A673 (cell line): ENCODE measurements around the gene KIRREL3. TPM values are rescaled to one million over a fixed set of nuclear protein-coding genes. Genes with fewer than 3 reads are reported as not detected.

Experiments
- BruUV-seq: library from RNA; stranded (reverse); fragments of 400-500 nt; replicated peaks from 2 replicates; lab custom pipeline; 2021; lab: Mats Ljungman, UMichigan
- CTCF ChIA-PET: fragments of 300-600 bp; sonication (Branson Sonifier 250); formaldehyde crosslinking; loops from one replicate; lab custom pipeline; 2022; ENCODE audit warnings: antibody characterized with exemption; lab: Charles Lee
- POLR2A ChIA-PET: fragments of 300-600 bp; sonication (Branson Sonifier 250); formaldehyde crosslinking; loops from one replicate; lab custom pipeline; 2022; ENCODE audit warnings: antibody characterized with exemption; ENCODE audit not compliant: low non-redundant PET; lab: Charles Lee
- DNase-seq: peaks from one replicate; pipeline ENCODE4 v3.0.0-alpha.2; 2015; ENCODE audit warnings: low spot score
- H3K27ac ChIP-seq: fragments of 200-600 bp; sonication (generic); 2 replicates; pipeline ENCODE4 v1.5.1; 2016; ENCODE audit warnings: mixed run types, low read depth, mild to moderate bottlenecking, mixed read lengths, antibody characterized with exemption, low read length; ENCODE audit not compliant: poor library complexity, severe bottlenecking
- H3K27me3 ChIP-seq: fragments of 200-600 bp; sonication (generic); replicated peaks from 2 replicates; pipeline ENCODE4 v1.6.1; 2017; ENCODE audit warnings: mixed run types, low read depth, mild to moderate bottlenecking, mixed read lengths, antibody characterized with exemption, low read length; ENCODE audit not compliant: insufficient read depth, poor library complexity
- H3K36me3 ChIP-seq: fragments of 200-600 bp; sonication (generic); 2 replicates; pipeline ENCODE4 v1.6.1; 2016; ENCODE audit warnings: mixed run types, mild to moderate bottlenecking, mixed read lengths, antibody characterized with exemption, low read length; ENCODE audit not compliant: insufficient read depth, poor library complexity, severe bottlenecking
- H3K4me1 ChIP-seq: fragments of 200-600 bp; sonication (generic); 2 replicates; pipeline ENCODE4 v1.6.1; 2017; ENCODE audit warnings: mixed run types, mild to moderate bottlenecking, mixed read lengths, antibody characterized with exemption, low read length; ENCODE audit not compliant: insufficient read depth, poor library complexity, severe bottlenecking
- H3K4me3 ChIP-seq: fragments of 200-600 bp; sonication (generic); 2 replicates; pipeline ENCODE4 v1.5.1; 2016; ENCODE audit warnings: low read depth, mixed run types, mild to moderate bottlenecking, mixed read lengths, low read length; ENCODE audit not compliant: poor library complexity, severe bottlenecking
- H3K9me3 ChIP-seq: fragments of 200-600 bp; sonication (generic); 2 replicates; pipeline ENCODE4 v1.6.1; 2016; ENCODE audit warnings: mixed run types, low read depth, mild to moderate bottlenecking, mixed read lengths, antibody characterized with exemption, low read length; ENCODE audit not compliant: poor library complexity, severe bottlenecking
- CTCF ChIP-seq: fragments of 300-800, 200-600 bp; sonication (generic); conservative IDR thresholded peaks from 2 replicates; pipeline ENCODE4 v1.5.1; 2017; ENCODE audit warnings: low read depth, mild to moderate bottlenecking, antibody characterized with exemption, low read length, moderate library complexity, mixed read lengths
- EZH2 ChIP-seq: fragments of 200-600 bp; sonication (generic); IDR thresholded peaks from 2 replicates; pipeline ENCODE4 v1.6.1; 2017; ENCODE audit warnings: borderline replicate concordance, low read depth, mild to moderate bottlenecking, mixed read lengths, antibody characterized with exemption, low read length; ENCODE audit not compliant: poor library complexity, severe bottlenecking
- intact Hi-C: fragments of 100-400 bp; cut with micrococcal nuclease; formaldehyde crosslinking; loops from one replicate; pipeline ENCODE4 v1.10.0; 2022; ENCODE audit not compliant: unreplicated experiment
- total RNA-seq: library from RNA; stranded (reverse); gene quantifications from 2 replicates; pipeline ENCODE4 v1.2.3, GENCODE V29; 2021

KIRREL3 gene
- total RNA-seq, 1 experiment from 2014 or later: not detected

DNA sequence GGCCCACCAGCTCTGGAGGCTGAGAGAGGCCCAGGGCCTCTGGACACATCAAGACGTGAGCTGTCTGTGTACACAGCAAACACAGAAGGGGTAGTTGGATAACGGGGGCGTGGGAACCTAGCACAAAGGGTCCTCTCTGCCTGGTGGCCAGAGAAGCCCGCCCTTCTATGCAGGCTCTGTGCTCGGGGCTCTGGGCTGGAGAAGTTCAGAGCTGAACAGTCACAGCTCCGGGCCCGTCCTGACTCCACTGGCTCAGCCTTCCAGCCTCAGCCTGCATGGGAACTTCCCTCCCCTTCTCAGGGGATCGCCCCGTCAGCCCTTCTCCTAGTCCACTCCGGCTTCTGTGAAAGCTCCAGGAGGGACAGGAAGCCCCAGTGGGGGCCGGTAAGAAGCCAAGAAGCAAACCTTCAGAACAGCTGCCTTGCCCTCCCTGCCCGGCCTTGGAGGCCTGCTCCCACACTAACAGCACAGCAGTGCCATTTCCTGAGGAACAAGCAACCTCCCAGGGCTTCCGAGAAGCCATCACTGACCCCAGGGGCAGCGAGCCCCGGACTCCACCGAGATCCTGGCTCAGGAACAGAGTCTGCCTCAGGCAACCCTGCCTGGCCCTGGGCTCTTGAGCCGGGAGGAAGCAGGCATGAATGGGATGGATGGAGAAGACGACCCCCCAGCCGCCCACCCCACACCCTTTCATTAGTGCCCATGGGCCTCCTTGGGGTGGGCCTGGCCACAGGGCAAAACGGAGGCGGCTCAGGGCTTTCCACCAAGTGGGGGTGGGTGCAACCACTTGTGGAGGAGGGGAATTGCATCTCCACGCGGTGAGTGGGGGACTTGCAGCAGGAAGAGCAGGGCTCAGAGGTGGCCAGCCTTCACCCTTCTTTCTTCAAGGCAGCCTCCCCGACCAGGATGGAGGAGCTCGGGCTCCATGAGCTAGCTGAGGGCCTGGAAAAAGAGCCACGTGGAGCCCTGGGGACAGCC lies 525.3 kb downstream of the KIRREL3 start:
- no peaks in the 10 kb centered on the region for H3K9me3 ChIP-seq
- intact Hi-C loops: no loop called here
- H3K27me3 ChIP-seq: no peaks in the 10 kb centered on the region
- no peak overlapping the region for H3K4me3 ChIP-seq
- TF ChIP-seq EZH2: no peak
- no peak for TF ChIP-seq CTCF
- H3K27ac ChIP-seq: peak overlapping the region; percentile 47
- ChIA-PET CTCF (no interaction called here), POLR2A (no interaction called here)
- no peaks in the 10 kb centered on the region for H3K36me3 ChIP-seq
- BruUV-seq: no TSS peak
- peaks cover 18% of the 10 kb centered on the region for H3K4me1 ChIP-seq
- DNase-seq: no peak

DNA sequence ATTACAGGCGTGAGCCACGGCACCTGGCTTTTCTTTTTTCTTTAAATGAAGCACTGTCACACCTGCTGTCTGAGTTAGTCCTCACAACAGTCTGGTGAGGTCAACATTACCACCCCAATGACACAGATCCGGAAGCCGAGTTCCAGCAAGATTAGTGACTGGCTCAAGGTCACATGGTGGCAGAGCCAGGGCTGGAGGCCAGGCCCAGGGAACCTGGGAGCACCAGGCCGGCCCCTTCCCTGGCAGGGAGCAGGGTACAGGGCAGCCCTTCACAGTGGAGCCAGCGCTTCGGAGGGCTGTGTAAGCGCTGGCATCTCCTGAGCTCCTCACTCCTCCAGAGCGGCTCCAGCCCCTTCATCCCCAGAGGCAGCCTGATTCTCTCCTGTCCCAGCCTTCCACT lies 526.4 kb downstream of the KIRREL3 start:
- Histone ChIP-seq H3K27me3 (no peaks in the 10 kb centered on the region), H3K4me1 (peaks cover 17% of the 10 kb centered on the region), H3K27ac (no peak overlapping the region), H3K4me3 (no peak overlapping the region), H3K36me3 (no peaks in the 10 kb centered on the region), H3K9me3 (no peaks in the 10 kb centered on the region)
- POLR2A ChIA-PET: no interaction called here
- TF ChIP-seq EZH2 (no peak), CTCF (no peak)
- DNase-seq: no peak
- CTCF ChIA-PET: no interaction called here
- intact Hi-C loops: no loop called here
- BruUV-seq: no TSS peak

GRCh38 chr11:126473269-126473668 lies 527.3 kb downstream of the KIRREL3 start:
- ChIA-PET CTCF (no interaction called here), POLR2A (no interaction called here)
- intact Hi-C loops: no loop called here
- BruUV-seq: no TSS peak
- no peak for DNase-seq
- no peaks in the 10 kb centered on the region for H3K27me3 ChIP-seq
- no peak overlapping the region for H3K4me3 ChIP-seq
- TF ChIP-seq EZH2: no peak
- TF ChIP-seq CTCF: no peak
- no peaks in the 10 kb centered on the region for H3K36me3 ChIP-seq
- no peaks in the 10 kb centered on the region for H3K9me3 ChIP-seq
- no peak overlapping the region for H3K27ac ChIP-seq
- H3K4me1 ChIP-seq: peaks cover 25% of the 10 kb centered on the region
